Measurements from ENCODE around the gene EPHB3.
"Not testable (repeated sequence)": the region's sequence is repeated elsewhere in the genome, so short reads cannot be mapped to it uniquely, and the experiment has no call there.

The EPHB3 gene

DNA sequence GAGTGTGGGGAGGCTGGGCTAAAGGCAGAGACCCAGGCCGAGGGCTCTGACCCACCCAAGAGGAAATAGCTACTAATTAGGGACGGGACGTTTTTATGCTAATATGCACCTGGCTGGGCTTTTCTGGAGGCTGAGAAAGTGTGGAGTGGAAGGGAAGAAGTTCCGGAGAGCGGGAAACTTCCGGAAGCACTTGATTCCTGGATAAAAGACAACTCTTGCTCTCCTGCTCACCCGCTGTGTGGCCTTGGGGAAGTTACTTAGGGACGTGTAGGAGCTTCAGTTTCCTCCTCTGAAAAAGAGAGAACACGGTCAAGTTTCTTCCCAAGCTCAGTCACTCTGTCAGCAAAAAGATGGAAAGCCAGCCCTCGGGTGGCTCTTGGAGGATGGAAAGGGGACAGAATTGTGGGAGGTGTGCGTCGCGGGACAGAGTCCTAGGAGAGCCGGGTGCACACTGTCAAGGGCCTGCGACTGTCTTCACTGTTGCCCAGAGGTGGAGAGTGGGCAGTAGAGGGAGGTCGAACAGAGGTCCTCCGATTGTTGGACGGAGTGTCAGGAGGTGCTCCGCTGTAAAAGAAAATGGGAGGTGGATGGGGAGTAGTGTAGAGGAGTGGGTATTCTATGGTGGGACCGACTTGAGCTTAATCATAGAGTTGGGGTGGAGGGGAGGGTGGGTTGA is 43.2 kb downstream of the EPHB3 start:
- Histone ChIP-seq H3K9ac (ENCODE audit: low read depth in 1 of 2, low read length in 2 of 2) (no peak overlapping the region), H3K27me3 (ENCODE audit: control insufficient read depth in 1 of 2, insufficient read depth in 2 of 2, low read length in 2 of 2) (peaks cover 20% of the 10 kb centered on the region in 2 donors), H3K4me1 (ENCODE audit: control insufficient read depth in 1 of 2, insufficient read depth in 2 of 2, low read length in 2 of 2) (peaks cover 27 to 31% of the 10 kb centered on the region in 2 donors), H3K36me3 (ENCODE audit: control insufficient read depth in 1 of 2, insufficient read depth in 2 of 2, low read length in 2 of 2) (no peaks in the 10 kb centered on the region), H3K9me3 (ENCODE audit: control insufficient read depth in 1 of 2, low read length in 2 of 2) (no peaks in the 10 kb centered on the region), H3K4me3 (ENCODE audit: low read depth in 1 of 2, low read length in 2 of 2) (peak overlapping the region; percentile 57 to 62), H3K27ac (ENCODE audit: low read depth, low read length) (no peak overlapping the region)

DNA sequence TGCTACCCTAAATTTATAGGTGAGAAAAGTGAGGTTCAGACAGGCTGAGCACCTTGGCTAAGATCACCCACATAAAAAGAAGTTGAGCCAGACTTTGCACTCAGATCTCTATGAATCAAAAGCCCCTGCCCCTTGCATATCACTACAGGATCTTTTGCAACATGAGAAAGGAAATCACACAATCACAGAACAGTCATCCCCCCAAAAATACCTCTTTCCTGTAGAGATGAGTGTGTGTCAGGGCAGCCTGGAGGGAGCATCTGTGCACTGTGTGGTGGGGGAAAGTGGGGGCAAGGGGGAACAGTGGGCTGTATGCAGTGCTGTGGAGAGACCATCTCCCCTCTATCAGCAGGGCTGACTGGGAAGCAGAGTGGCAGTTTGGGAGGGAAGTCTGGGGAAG is 46.6 kb downstream of the EPHB3 start:
- H3K9ac ChIP-seq (ENCODE audit: low read depth in 1 of 2, low read length in 2 of 2) = no peak overlapping the region
- H3K36me3 ChIP-seq (ENCODE audit: control insufficient read depth in 1 of 2, insufficient read depth in 2 of 2, low read length in 2 of 2) = no peaks in the 10 kb centered on the region
- H3K9me3 ChIP-seq (ENCODE audit: control insufficient read depth in 1 of 2, low read length in 2 of 2) = no peaks in the 10 kb centered on the region
- no peak overlapping the region for H3K4me3 ChIP-seq (ENCODE audit: low read depth in 1 of 2, low read length in 2 of 2)
- H3K27ac ChIP-seq (ENCODE audit: low read depth, low read length) = no peak overlapping the region
- H3K4me1 ChIP-seq (ENCODE audit: control insufficient read depth in 1 of 2, insufficient read depth in 2 of 2, low read length in 2 of 2) = peaks cover 16% of the 10 kb centered on the region in 2 donors
- peaks cover 7 to 10% of the 10 kb centered on the region in 2 donors for H3K27me3 ChIP-seq (ENCODE audit: control insufficient read depth in 1 of 2, insufficient read depth in 2 of 2, low read length in 2 of 2)

- H3K4me3 ChIP-seq (ENCODE audit: low read depth in 1 of 2, low read length in 2 of 2) = no peak overlapping the region
- H3K27ac ChIP-seq (ENCODE audit: low read depth, low read length) = no peak overlapping the region
- H3K9ac ChIP-seq (ENCODE audit: low read depth in 1 of 2, low read length in 2 of 2) = no peak overlapping the region
- H3K27me3 ChIP-seq (ENCODE audit: control insufficient read depth in 1 of 2, insufficient read depth in 2 of 2, low read length in 2 of 2) = no peaks in the 10 kb centered on the region
- H3K9me3 ChIP-seq (ENCODE audit: control insufficient read depth in 1 of 2, low read length in 2 of 2) = no peaks in the 10 kb centered on the region
- no peaks in the 10 kb centered on the region for H3K36me3 ChIP-seq (ENCODE audit: control insufficient read depth in 1 of 2, insufficient read depth in 2 of 2, low read length in 2 of 2)
- peaks cover 3 to 4% of the 10 kb centered on the region in 2 donors for H3K4me1 ChIP-seq (ENCODE audit: control insufficient read depth in 1 of 2, insufficient read depth in 2 of 2, low read length in 2 of 2)
These were observed 48.1 kb downstream of the EPHB3 start for GRCh38 chr3:184609476-184610244.

DNA sequence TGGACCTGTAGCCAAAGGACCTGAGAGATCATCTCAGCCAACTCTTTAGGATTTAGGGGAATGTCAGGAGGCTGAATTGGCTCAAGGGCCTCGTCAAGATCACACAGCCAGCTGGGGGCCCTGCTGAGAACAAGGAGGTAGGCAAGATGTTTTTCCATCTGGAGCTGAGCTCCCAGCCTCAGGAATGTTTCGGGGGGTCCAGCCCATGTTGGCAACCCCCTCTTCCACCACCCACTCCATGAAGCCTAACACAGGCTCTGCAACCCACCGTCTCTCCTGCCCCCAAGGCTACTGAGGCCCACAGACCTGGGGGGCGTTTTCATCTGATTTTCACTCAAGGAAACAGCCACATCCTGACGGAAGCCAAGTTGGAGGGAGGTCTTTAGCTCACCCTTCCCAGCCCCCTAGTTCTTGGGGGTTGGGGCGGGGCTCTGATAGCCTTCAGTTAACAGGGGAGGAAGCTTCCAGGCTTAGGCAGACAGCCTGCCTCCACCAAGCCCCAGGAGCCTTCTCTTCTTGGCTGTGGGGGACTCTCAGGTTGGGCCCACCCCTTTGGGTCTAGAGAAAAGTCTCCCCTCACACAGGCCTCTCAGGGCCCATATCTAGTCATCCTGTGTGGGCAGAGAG is 48.8 kb downstream of the EPHB3 start:
- no peak overlapping the region for H3K9ac ChIP-seq (ENCODE audit: low read depth in 1 of 2, low read length in 2 of 2)
- H3K4me1 ChIP-seq (ENCODE audit: control insufficient read depth in 1 of 2, insufficient read depth in 2 of 2, low read length in 2 of 2) = no peaks in the 10 kb centered on the region
- H3K36me3 ChIP-seq (ENCODE audit: control insufficient read depth in 1 of 2, insufficient read depth in 2 of 2, low read length in 2 of 2) = no peaks in the 10 kb centered on the region

DNA sequence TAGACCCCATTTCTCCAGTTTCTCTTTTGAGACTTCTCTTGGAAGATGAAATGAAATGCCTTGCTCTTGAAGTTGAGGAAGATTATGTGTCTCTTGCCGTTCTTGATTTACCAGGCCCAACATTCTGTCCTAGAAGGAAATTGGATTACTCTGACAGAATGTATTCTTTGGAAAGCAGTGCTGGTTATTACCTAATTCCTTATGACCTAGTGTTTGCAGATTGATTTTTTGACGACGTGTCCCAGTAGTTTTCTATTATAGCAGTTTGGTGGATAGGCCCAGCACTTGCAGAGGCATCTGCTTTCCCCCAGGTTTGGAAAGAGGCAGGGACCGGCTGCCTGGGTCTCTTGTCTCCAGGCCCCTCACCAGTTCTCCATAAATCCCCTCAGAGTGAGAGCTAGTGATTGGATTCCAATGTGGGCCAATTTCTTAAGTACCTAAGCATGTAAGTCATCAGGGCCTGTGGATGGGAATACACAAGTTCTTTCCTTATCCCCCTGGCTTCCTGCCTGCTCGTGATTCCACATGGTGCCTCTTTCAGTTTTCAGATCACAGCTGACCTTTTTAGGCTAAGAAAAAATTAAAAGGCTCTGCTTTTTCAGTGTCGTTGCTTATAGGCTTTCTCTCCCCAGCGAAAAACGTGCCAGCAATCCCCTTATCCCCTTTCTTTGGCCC is 50.2 kb downstream of the EPHB3 start:
- H3K27me3 ChIP-seq (ENCODE audit: control insufficient read depth in 1 of 2, insufficient read depth in 2 of 2, low read length in 2 of 2) = no peaks in the 10 kb centered on the region
- no peaks in the 10 kb centered on the region for H3K9me3 ChIP-seq (ENCODE audit: control insufficient read depth in 1 of 2, low read length in 2 of 2)
- no peaks in the 10 kb centered on the region for H3K4me1 ChIP-seq (ENCODE audit: control insufficient read depth in 1 of 2, insufficient read depth in 2 of 2, low read length in 2 of 2)
- H3K36me3 ChIP-seq (ENCODE audit: control insufficient read depth in 1 of 2, insufficient read depth in 2 of 2, low read length in 2 of 2) = no peaks in the 10 kb centered on the region
- no peak overlapping the region for H3K4me3 ChIP-seq (ENCODE audit: low read depth in 1 of 2, low read length in 2 of 2)
- H3K27ac ChIP-seq (ENCODE audit: low read depth, low read length) = no peak overlapping the region
- no peak overlapping the region for H3K9ac ChIP-seq (ENCODE audit: low read depth in 1 of 2, low read length in 2 of 2)

More for the DNA sequence above, 48.8 kb downstream of the EPHB3 start:
- no peaks in the 10 kb centered on the region for H3K9me3 ChIP-seq (ENCODE audit: control insufficient read depth in 1 of 2, low read length in 2 of 2)
- H3K27me3 ChIP-seq (ENCODE audit: control insufficient read depth in 1 of 2, insufficient read depth in 2 of 2, low read length in 2 of 2) = no peaks in the 10 kb centered on the region
- no peak overlapping the region for H3K4me3 ChIP-seq (ENCODE audit: low read depth in 1 of 2, low read length in 2 of 2)
- H3K27ac ChIP-seq (ENCODE audit: low read depth, low read length) = no peak overlapping the region

- Histone ChIP-seq H3K4me3 (ENCODE audit: low read depth in 1 of 2, low read length in 2 of 2) (no peak overlapping the region), H3K36me3 (ENCODE audit: control insufficient read depth in 1 of 2, insufficient read depth in 2 of 2, low read length in 2 of 2) (no peaks in the 10 kb centered on the region), H3K27ac (ENCODE audit: low read depth, low read length) (no peak overlapping the region), H3K9ac (ENCODE audit: low read depth in 1 of 2, low read length in 2 of 2) (no peak overlapping the region), H3K9me3 (ENCODE audit: control insufficient read depth in 1 of 2, low read length in 2 of 2) (no peaks in the 10 kb centered on the region), H3K4me1 (ENCODE audit: control insufficient read depth in 1 of 2, insufficient read depth in 2 of 2, low read length in 2 of 2) (peaks cover 9 to 15% of the 10 kb centered on the region in 2 donors), H3K27me3 (ENCODE audit: control insufficient read depth in 1 of 2, insufficient read depth in 2 of 2, low read length in 2 of 2) (no peaks in the 10 kb centered on the region)
These were observed 53.8 kb downstream of the EPHB3 start for GRCh38 chr3:184615396-184615795.

DNA sequence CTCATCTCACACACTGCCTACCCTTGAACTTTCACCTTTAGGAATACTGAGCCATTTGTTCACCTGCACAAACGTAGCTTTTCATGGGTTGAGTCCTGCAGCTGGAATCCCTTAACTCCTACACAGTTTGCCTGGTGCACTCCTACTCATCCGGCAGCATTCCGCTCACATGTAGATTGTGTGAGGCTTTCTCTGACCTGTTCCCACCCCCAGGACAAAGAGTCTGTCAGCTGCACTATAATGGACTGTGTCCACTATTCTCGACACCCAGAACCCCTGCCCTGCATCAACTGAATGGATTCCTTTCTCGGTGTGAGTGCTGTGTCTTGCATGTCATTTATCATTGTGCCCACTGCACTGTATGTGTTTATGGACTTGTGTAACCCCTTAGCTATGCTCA is 54.9 kb downstream of the EPHB3 start:
- Histone ChIP-seq H3K9me3 (ENCODE audit: control insufficient read depth in 1 of 2, low read length in 2 of 2) (no peaks in the 10 kb centered on the region), H3K27me3 (ENCODE audit: control insufficient read depth in 1 of 2, insufficient read depth in 2 of 2, low read length in 2 of 2) (no peaks in the 10 kb centered on the region), H3K27ac (ENCODE audit: low read depth, low read length) (no peak overlapping the region), H3K4me3 (ENCODE audit: low read depth in 1 of 2, low read length in 2 of 2) (no peak overlapping the region), H3K36me3 (ENCODE audit: control insufficient read depth in 1 of 2, insufficient read depth in 2 of 2, low read length in 2 of 2) (no peaks in the 10 kb centered on the region), H3K4me1 (ENCODE audit: control insufficient read depth in 1 of 2, insufficient read depth in 2 of 2, low read length in 2 of 2) (peaks cover 9 to 15% of the 10 kb centered on the region in 2 donors), H3K9ac (ENCODE audit: low read depth in 1 of 2, low read length in 2 of 2) (no peak overlapping the region)

DNA sequence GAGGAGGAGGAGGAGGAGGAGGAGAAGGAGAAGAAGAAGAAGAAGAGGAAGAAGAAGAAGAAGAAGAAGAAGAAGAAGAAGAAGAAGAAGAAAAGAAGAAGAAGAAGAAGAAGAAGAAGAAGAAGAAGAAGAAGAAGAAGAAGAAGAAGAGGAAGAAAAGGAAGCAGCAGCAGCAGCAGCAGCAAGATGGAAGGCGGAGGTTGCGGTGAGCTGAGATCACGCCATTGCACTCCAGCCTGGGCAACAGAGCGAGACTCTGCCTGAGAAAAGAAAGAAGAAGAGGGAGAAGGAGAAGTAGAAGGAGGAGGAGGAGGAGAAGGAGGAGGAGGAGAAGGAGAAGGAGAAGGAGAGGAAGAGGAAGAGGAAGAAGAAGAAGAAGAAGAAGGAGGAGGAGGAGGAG is 55.7 kb downstream of the EPHB3 start:
- not testable (repeated sequence) for H3K36me3 ChIP-seq (ENCODE audit: control insufficient read depth in 1 of 2, insufficient read depth in 2 of 2, low read length in 2 of 2); H3K27me3 ChIP-seq (ENCODE audit: control insufficient read depth in 1 of 2, insufficient read depth in 2 of 2, low read length in 2 of 2); H3K4me3 ChIP-seq (ENCODE audit: low read depth in 1 of 2, low read length in 2 of 2); H3K9me3 ChIP-seq (ENCODE audit: control insufficient read depth in 1 of 2, low read length in 2 of 2); H3K9ac ChIP-seq (ENCODE audit: low read depth in 1 of 2, low read length in 2 of 2); H3K27ac ChIP-seq (ENCODE audit: low read depth, low read length)
- H3K4me1 ChIP-seq (ENCODE audit: control insufficient read depth in 1 of 2, insufficient read depth in 2 of 2, low read length in 2 of 2) = peaks cover 9 to 15% of the 10 kb centered on the region in 2 donors

GRCh38 chr3:184618811-184619210 is 57.2 kb downstream of the EPHB3 start:
- no peaks in the 10 kb centered on the region for H3K9me3 ChIP-seq (ENCODE audit: control insufficient read depth in 1 of 2, low read length in 2 of 2)
- peaks cover 9 to 15% of the 10 kb centered on the region in 2 donors for H3K4me1 ChIP-seq (ENCODE audit: control insufficient read depth in 1 of 2, insufficient read depth in 2 of 2, low read length in 2 of 2)
- no peak overlapping the region for H3K4me3 ChIP-seq (ENCODE audit: low read depth in 1 of 2, low read length in 2 of 2)
- no peak overlapping the region for H3K9ac ChIP-seq (ENCODE audit: low read depth in 1 of 2, low read length in 2 of 2)
- no peaks in the 10 kb centered on the region for H3K27me3 ChIP-seq (ENCODE audit: control insufficient read depth in 1 of 2, insufficient read depth in 2 of 2, low read length in 2 of 2)
- no peak overlapping the region for H3K27ac ChIP-seq (ENCODE audit: low read depth, low read length)
- H3K36me3 ChIP-seq (ENCODE audit: control insufficient read depth in 1 of 2, insufficient read depth in 2 of 2, low read length in 2 of 2) = no peaks in the 10 kb centered on the region

DNA sequence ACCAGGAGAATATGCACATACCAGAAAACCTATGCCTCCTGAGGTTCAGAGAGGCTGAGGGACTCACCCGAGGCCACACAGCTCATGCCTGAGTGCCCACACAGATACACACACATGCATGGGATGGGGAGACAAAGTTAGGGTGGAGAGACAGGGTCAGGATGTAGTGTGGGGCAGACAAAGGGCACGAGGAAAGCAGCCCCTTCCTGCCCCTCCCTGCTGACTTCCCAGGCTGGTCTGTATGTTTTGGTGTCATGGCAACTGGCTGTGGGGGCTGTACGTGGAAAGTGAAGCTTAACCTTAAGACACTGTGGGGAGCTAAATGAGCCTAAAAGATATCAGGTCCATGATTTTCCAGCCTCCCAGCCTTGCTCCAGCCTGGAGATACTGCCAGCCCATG is 57.8 kb downstream of the EPHB3 start:
- no peaks in the 10 kb centered on the region for H3K36me3 ChIP-seq (ENCODE audit: control insufficient read depth in 1 of 2, insufficient read depth in 2 of 2, low read length in 2 of 2)
- no peaks in the 10 kb centered on the region for H3K27me3 ChIP-seq (ENCODE audit: control insufficient read depth in 1 of 2, insufficient read depth in 2 of 2, low read length in 2 of 2)
- H3K27ac ChIP-seq (ENCODE audit: low read depth, low read length) = no peak overlapping the region
- no peak overlapping the region for H3K9ac ChIP-seq (ENCODE audit: low read depth in 1 of 2, low read length in 2 of 2)
- H3K4me3 ChIP-seq (ENCODE audit: low read depth in 1 of 2, low read length in 2 of 2) = no peak overlapping the region
- H3K9me3 ChIP-seq (ENCODE audit: control insufficient read depth in 1 of 2, low read length in 2 of 2) = no peaks in the 10 kb centered on the region
- H3K4me1 ChIP-seq (ENCODE audit: control insufficient read depth in 1 of 2, insufficient read depth in 2 of 2, low read length in 2 of 2) = peaks cover 9 to 15% of the 10 kb centered on the region in 2 donors
